ENCODE measurements around the gene SDK1.

DNA sequence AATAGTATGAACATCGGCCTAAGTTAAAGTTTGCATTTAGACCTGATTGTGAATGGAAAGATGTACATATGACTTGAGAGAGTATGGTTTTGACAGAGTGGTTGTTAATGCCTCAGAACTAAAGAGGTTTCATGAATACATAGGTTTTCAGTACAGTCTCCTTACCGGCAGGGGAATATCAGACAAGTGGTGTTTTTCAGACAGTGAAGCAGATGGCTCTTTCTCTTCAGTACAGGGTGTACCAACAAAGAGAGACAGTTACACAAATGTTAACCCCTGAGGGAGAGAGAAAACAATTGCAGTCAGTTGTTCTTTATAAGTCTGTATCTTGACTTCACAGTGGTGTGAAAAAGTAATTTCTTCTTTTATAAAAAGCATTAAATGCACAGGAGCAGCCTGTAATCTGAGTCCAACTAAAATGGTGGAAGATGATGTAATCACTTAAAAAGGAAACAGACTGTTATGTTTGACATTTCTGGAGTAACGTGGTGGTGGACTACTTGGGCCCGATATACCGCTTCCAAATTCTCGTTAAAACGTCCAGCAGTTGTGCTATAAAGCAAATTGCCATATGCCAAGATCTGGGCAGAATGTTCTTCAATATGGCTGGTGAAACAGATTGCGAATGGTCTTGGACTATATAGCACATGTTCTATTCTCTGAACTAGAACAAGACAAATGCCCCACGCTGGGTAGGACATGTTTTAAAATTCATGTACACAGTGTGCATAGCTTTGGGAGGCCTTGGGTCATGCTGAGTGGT, 69.2 kb downstream of the SDK1 start:
- TF ChIP-seq POLR2A (IDR thresholded peaks at IDR 0.05) = no peak
- TF ChIP-seq, protein P1, sequence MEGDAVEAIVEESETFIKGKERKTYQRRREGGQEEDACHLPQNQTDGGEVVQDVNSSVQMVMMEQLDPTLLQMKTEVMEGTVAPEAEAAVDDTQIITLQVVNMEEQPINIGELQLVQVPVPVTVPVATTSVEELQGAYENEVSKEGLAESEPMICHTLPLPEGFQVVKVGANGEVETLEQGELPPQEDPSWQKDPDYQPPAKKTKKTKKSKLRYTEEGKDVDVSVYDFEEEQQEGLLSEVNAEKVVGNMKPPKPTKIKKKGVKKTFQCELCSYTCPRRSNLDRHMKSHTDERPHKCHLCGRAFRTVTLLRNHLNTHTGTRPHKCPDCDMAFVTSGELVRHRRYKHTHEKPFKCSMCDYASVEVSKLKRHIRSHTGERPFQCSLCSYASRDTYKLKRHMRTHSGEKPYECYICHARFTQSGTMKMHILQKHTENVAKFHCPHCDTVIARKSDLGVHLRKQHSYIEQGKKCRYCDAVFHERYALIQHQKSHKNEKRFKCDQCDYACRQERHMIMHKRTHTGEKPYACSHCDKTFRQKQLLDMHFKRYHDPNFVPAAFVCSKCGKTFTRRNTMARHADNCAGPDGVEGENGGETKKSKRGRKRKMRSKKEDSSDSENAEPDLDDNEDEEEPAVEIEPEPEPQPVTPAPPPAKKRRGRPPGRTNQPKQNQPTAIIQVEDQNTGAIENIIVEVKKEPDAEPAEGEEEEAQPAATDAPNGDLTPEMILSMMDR (IDR thresholded peaks at IDR 0.05) = no peak
